Lower leg skin (tissue), 3 donors: ENCODE measurements around the gene ZDHHC9.

Experiments
- CTCF ChIP-seq, 3 donors: fragments of 450-650 bp; IDR thresholded peaks; one replicate each; pipeline ENCODE4 v1.5.1; 2016; ENCODE audit warnings: antibody characterized with exemption in 3 of 3, mild to moderate bottlenecking in 3 of 3, moderate library complexity in 2 of 3
- POLR2A ChIP-seq, 2 donors: fragments of 450-650 bp; IDR thresholded peaks; one replicate each; pipeline ENCODE4 v1.6.1; 2016 to 2017; ENCODE audit warnings: antibody characterized with exemption in 2 of 2, mild to moderate bottlenecking in 1 of 2, moderate library complexity in 1 of 2

DNA sequence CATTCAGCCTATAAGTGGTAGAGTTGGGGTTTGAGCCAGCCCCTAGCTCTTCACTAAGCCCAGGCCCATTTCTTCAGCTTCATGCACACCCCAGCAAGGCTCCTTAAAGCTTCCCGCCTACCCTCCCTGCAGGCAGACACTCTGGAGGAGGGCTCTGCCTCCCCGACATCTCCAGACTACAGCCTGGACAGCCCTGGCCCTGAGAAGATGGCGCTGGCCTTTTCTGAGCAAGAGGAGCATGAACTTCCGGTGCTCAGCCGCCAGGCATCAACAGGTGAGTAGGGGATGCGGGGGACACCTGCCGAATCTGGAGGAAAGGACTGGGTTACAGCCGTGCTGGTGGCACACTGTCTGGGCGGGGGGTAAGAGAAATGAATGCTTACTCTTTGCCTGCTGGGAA is 52.9 kb downstream of the ZDHHC9 start:
- TF ChIP-seq CTCF (IDR thresholded peaks at IDR 0.05) (no peak), POLR2A (IDR thresholded peaks at IDR 0.05) (no peak)
